T-cell (primary cell): ENCODE data around the gene CFAP54. TPM values are rescaled to one million over a fixed set of nuclear protein-coding genes. Genes with fewer than 3 reads are reported as not detected.

Source experiments
- ATAC-seq, 4 experiments: fragments of 200-7000 bp in 3 of 4; fragments of 150-1000 bp in 1 of 4; cut with Tn5 transposase; replicated peaks in 1 of 4; 1 replicate in 3 of 4; 2 replicates in 1 of 4; pipeline ENCODE4 v1.10.0; 2021; ENCODE audit warnings: moderate library complexity in 3 of 4, mild to moderate bottlenecking in 2 of 4, moderate number of reproducible peaks in 1 of 4
- CTCF ChIA-PET, 2 donors: fragments of 300-600 bp; sonication (Branson Sonifier 250); formaldehyde crosslinking; loops; one replicate each; lab custom pipeline; 2022; ENCODE audit warnings: antibody characterized with exemption in 2 of 2; lab: Charles Lee
- POLR2A ChIA-PET, 2 donors: fragments of 300-600 bp; sonication (Branson Sonifier 250); formaldehyde crosslinking; loops; one replicate each; lab custom pipeline; 2022; ENCODE audit warnings: antibody characterized with exemption in 2 of 2; lab: Charles Lee
- DNase-seq, 35 experiments: peaks; one replicate each; pipeline versions ENCODE4 v3.0.0 to v3.0.0-alpha.2; 2013 to 2023
- H3K27ac ChIP-seq: one replicate; pipeline ENCODE4 v1.5.1; 2013; ENCODE audit warnings: low read length
- H3K27me3 ChIP-seq, 2 experiments: replicated peaks in 1 of 2; 1 replicate in 1 of 2; 2 replicates in 1 of 2; pipeline versions ENCODE4 v1.6.1 to v1.7.0; 2013; ENCODE audit warnings: low read length in 1 of 2, mixed read lengths in 1 of 2; ENCODE audit not compliant: control insufficient read depth in 2 of 2, insufficient read depth in 2 of 2; ENCODE audit errors: extremely low read depth in 1 of 2
- H3K36me3 ChIP-seq, 2 donors: 1 replicate in 1 of 2; 2 replicates in 1 of 2; pipeline versions ENCODE4 v1.6.1 to v1.7.0; 2013; ENCODE audit warnings: low read length in 1 of 2; ENCODE audit not compliant: control insufficient read depth in 2 of 2, insufficient read depth in 1 of 2; ENCODE audit errors: extremely low read depth in 1 of 2
- H3K4me1 ChIP-seq, 2 experiments: 1 replicate in 1 of 2; 2 replicates in 1 of 2; pipeline versions ENCODE4 v1.6.1 to v1.7.0; 2013; ENCODE audit warnings: low read length in 2 of 2, mixed read lengths in 1 of 2; ENCODE audit not compliant: insufficient read depth in 2 of 2, control insufficient read depth in 1 of 2; ENCODE audit errors: extremely low read depth in 1 of 2
- H3K4me3 ChIP-seq, 2 donors: 1 replicate in 1 of 2; 2 replicates in 1 of 2; pipeline versions ENCODE4 v1.5.1 to v1.7.0; 2013; ENCODE audit warnings: mild to moderate bottlenecking in 2 of 2, low read length in 1 of 2, moderate library complexity in 1 of 2; ENCODE audit not compliant: control insufficient read depth in 1 of 2; ENCODE audit errors: extremely low read depth in 1 of 2
- H3K9me3 ChIP-seq: 2 replicates; pipeline ENCODE4 v1.7.0; 2013
- H3K27ac Mint-ChIP-seq, 2 donors: one replicate each; pipeline ENCODE4 v1.8.0; 2020 to 2021; ENCODE audit warnings: mild to moderate bottlenecking in 2 of 2, mixed read lengths in 2 of 2
- H3K27me3 Mint-ChIP-seq, 2 donors: one replicate each; pipeline ENCODE4 v1.8.0; 2021 to 2022; ENCODE audit warnings: mixed read lengths in 2 of 2
- H3K36me3 Mint-ChIP-seq: one replicate; pipeline ENCODE4 v1.8.0; 2021; ENCODE audit warnings: mixed read lengths
- H3K4me1 Mint-ChIP-seq, 3 donors: one replicate each; pipeline ENCODE4 v1.8.0; 2020 to 2022; ENCODE audit warnings: mixed read lengths in 3 of 3, mild to moderate bottlenecking in 1 of 3
- H3K4me3 Mint-ChIP-seq, 3 donors: one replicate each; pipeline ENCODE4 v1.8.0; 2020 to 2022; ENCODE audit warnings: mild to moderate bottlenecking in 3 of 3, mixed read lengths in 3 of 3, moderate library complexity in 3 of 3
- H3K9me3 Mint-ChIP-seq, 3 donors: one replicate each; pipeline ENCODE4 v1.8.0; 2020 to 2022; ENCODE audit warnings: mixed read lengths in 3 of 3
- WGBS: methylation state at CpG from one replicate; pipeline ENCODE4 v1.1.5; 2013; ENCODE audit warnings: missing lambda C conversion rate; ENCODE audit not compliant: insufficient coverage; 5-methylcytosine and 5-hydroxymethylcytosine counted together
- total RNA-seq, 35 experiments: library from RNA in 6 of 35; stranded (reverse) in 6 of 35; fragments of 120-200 nt in 1 of 35; gene quantifications; one replicate each; pipeline versions ENCODE4 v1.2.1 to v1.2.4 and lab custom pipeline; 2013 to 2026

The CFAP54 gene
- total RNA-seq, 5 donors from 2014 or later (not counting 1 experiment from before 2014, with no cell fraction given): 0.47 to 0.95 (median 0.90) TPM

- no peak for DNase-seq
- Histone ChIP-seq H3K27me3 (no peaks in the 10 kb centered on the region), H3K4me1 (peaks cover 0 to under 1% of the 10 kb centered on the region in 2 experiments), H3K27ac (no peak overlapping the region), H3K4me3 (no peak overlapping the region), H3K9me3 (no peaks in the 10 kb centered on the region), H3K36me3 (no peaks in the 10 kb centered on the region)
- WGBS: 83% methylated on average over 1 of the region's 3 CpGs
- ChIA-PET POLR2A (no interaction called here), CTCF (no interaction called here)
- no peak overlapping the region for H3K27ac Mint-ChIP-seq
- peaks cover 6% of the 10 kb centered on the region for H3K36me3 Mint-ChIP-seq
- H3K4me1 Mint-ChIP-seq: peaks cover 0 to under 1% (median 0%) of the 10 kb centered on the region in 3 donors
- H3K9me3 Mint-ChIP-seq: peaks cover 4 to 7% (median 5%) of the 10 kb centered on the region in 3 donors
- no peaks in the 10 kb centered on the region for H3K27me3 Mint-ChIP-seq
- H3K4me3 Mint-ChIP-seq: no peak overlapping the region
- no peak for ATAC-seq
Measured at GRCh38 chr12:96466939-96467751, 22.2 kb upstream of the CFAP54 start.

- Mint-ChIP-seq H3K27me3 (no peaks in the 10 kb centered on the region), H3K9me3 (peaks cover 4 to 7% (median 5%) of the 10 kb centered on the region in 3 donors), H3K27ac (no peak overlapping the region), H3K4me3 (no peak overlapping the region), H3K36me3 (peaks cover 6% of the 10 kb centered on the region), H3K4me1 (peaks cover 0 to 10% (median 10%) of the 10 kb centered on the region in 3 donors)
- ATAC-seq (no peak), DNase-seq (no peak)
- Histone ChIP-seq H3K9me3 (no peaks in the 10 kb centered on the region), H3K36me3 (no peaks in the 10 kb centered on the region), H3K4me1 (peaks cover 0 to 15% of the 10 kb centered on the region in 2 experiments), H3K27ac (no peak overlapping the region), H3K4me3 (no peak overlapping the region), H3K27me3 (no peaks in the 10 kb centered on the region)
- ChIA-PET CTCF (interaction anchor here in 1 of 2 donors (0.7 kb wide), 1 partner anchor 458 kb away, joined by 5 read pairs; no protein-coding TSS in a partner anchor), POLR2A (no interaction called here)
- WGBS: no CpG with 5 or more reads among the region's 2 CpGs
Measured at GRCh38 chr12:96471368-96472050, 17.9 kb upstream of the CFAP54 start.

GRCh38 chr12:96472384-96472783 is 17.0 kb upstream of the CFAP54 start:
- no peaks in the 10 kb centered on the region for H3K9me3 ChIP-seq
- ChIA-PET POLR2A (no interaction called here), CTCF (no interaction called here)
- peaks cover 6% of the 10 kb centered on the region for H3K36me3 Mint-ChIP-seq
- H3K4me3 ChIP-seq: no peak overlapping the region
- no peaks in the 10 kb centered on the region for H3K27me3 Mint-ChIP-seq
- H3K4me3 Mint-ChIP-seq: no peak overlapping the region
- ATAC-seq: no peak
- H3K27ac Mint-ChIP-seq: no peak overlapping the region
- peaks cover 0 to 15% of the 10 kb centered on the region in 2 experiments for H3K4me1 ChIP-seq
- no peak for DNase-seq
- H3K36me3 ChIP-seq: no peaks in the 10 kb centered on the region
- peaks cover 0 to 10% (median 10%) of the 10 kb centered on the region in 3 donors for H3K4me1 Mint-ChIP-seq
- no peaks in the 10 kb centered on the region for H3K27me3 ChIP-seq
- H3K9me3 Mint-ChIP-seq: peaks cover 4 to 7% (median 5%) of the 10 kb centered on the region in 3 donors
- WGBS: no CpG with 5 or more reads among the region's 5 CpGs
- H3K27ac ChIP-seq: no peak overlapping the region

GRCh38 chr12:96473394-96474093 is 15.8 kb upstream of the CFAP54 start:
- Mint-ChIP-seq H3K4me1 (peaks cover 0 to 10% (median 10%) of the 10 kb centered on the region in 3 donors), H3K4me3 (no peak overlapping the region), H3K9me3 (peaks cover 4 to 7% (median 5%) of the 10 kb centered on the region in 3 donors), H3K27me3 (no peaks in the 10 kb centered on the region), H3K36me3 (peaks cover 6% of the 10 kb centered on the region), H3K27ac (no peak overlapping the region)
- Histone ChIP-seq H3K27ac (no peak overlapping the region), H3K4me3 (no peak overlapping the region), H3K9me3 (no peaks in the 10 kb centered on the region), H3K27me3 (no peaks in the 10 kb centered on the region), H3K36me3 (no peaks in the 10 kb centered on the region), H3K4me1 (peaks cover 0 to 15% of the 10 kb centered on the region in 2 experiments)
- ATAC-seq: peak in 2 of 4 experiments; percentile 44 to 56
- ChIA-PET CTCF (interaction anchor here in 1 of 2 donors (1.0 kb wide), 1 partner anchor 43 kb away, joined by 4 read pairs; no protein-coding TSS in a partner anchor), POLR2A (no interaction called here)
- DNase-seq: peak in 24 of 35 experiments; percentile 12 to 66 (median 34)
- no CpG with 5 or more reads among the region's 4 CpGs for WGBS

- DNase-seq: no peak
- ATAC-seq: no peak
- no CpG with 5 or more reads among the region's 4 CpGs for WGBS
- Histone ChIP-seq H3K27ac (no peak overlapping the region), H3K27me3 (no peaks in the 10 kb centered on the region), H3K4me1 (peaks cover 0 to 15% of the 10 kb centered on the region in 2 experiments), H3K9me3 (no peaks in the 10 kb centered on the region), H3K36me3 (no peaks in the 10 kb centered on the region), H3K4me3 (no peak overlapping the region)
- POLR2A ChIA-PET: no interaction called here
- Mint-ChIP-seq H3K27me3 (no peaks in the 10 kb centered on the region), H3K4me1 (peaks cover 0 to 10% (median 10%) of the 10 kb centered on the region in 3 donors), H3K4me3 (no peak overlapping the region), H3K36me3 (peaks cover 6% of the 10 kb centered on the region), H3K9me3 (peaks cover 4 to 7% (median 5%) of the 10 kb centered on the region in 3 donors), H3K27ac (no peak overlapping the region)
- CTCF ChIA-PET: no interaction called here
Measured at GRCh38 chr12:96474206-96474605, 15.2 kb upstream of the CFAP54 start.

GRCh38 chr12:96478011-96478410 is 11.4 kb upstream of the CFAP54 start:
- Histone ChIP-seq H3K36me3 (no peaks in the 10 kb centered on the region), H3K4me1 (peaks cover 0 to 7% of the 10 kb centered on the region in 2 experiments), H3K4me3 (no peak overlapping the region), H3K9me3 (no peaks in the 10 kb centered on the region), H3K27me3 (no peaks in the 10 kb centered on the region), H3K27ac (no peak overlapping the region)
- WGBS: no CpG with 5 or more reads among the region's 3 CpGs
- H3K27ac Mint-ChIP-seq: no peak overlapping the region
- POLR2A ChIA-PET: no interaction called here
- H3K4me1 Mint-ChIP-seq: peaks cover 0 to 10% (median 7%) of the 10 kb centered on the region in 3 donors
- ATAC-seq: no peak
- H3K27me3 Mint-ChIP-seq: no peaks in the 10 kb centered on the region
- CTCF ChIA-PET: no interaction called here
- no peak for DNase-seq
- H3K4me3 Mint-ChIP-seq: no peak overlapping the region
- no peaks in the 10 kb centered on the region for H3K36me3 Mint-ChIP-seq
- no peaks in the 10 kb centered on the region for H3K9me3 Mint-ChIP-seq
